Tibial nerve (tissue), 4 donors: Measurements from ENCODE around the gene ZNF341.

Source experiments
- EP300 ChIP-seq, 2 donors: sonication (generic); formaldehyde crosslinking; IDR thresholded peaks; one replicate each; pipeline ENCODE4 v1.6.1; 2017; ENCODE audit warnings: antibody characterized with exemption in 2 of 2, mild to moderate bottlenecking in 1 of 2
- POLR2A ChIP-seq, 2 donors: fragments of 450-650 bp; IDR thresholded peaks; one replicate each; pipeline ENCODE4 v1.6.1; 2017; ENCODE audit warnings: antibody characterized with exemption in 2 of 2, mild to moderate bottlenecking in 2 of 2, moderate library complexity in 2 of 2
- TF ChIP-seq, protein P1 (sequence below), 5 experiments: fragments of 200-600 bp in 3 of 5; fragments of 450-650 bp in 2 of 5; sonication (generic) in 3 of 5; IDR thresholded peaks; one replicate each; pipeline ENCODE4 v1.5.1; 2016 to 2019; ENCODE audit warnings: antibody characterized with exemption in 5 of 5, mild to moderate bottlenecking in 3 of 5, moderate library complexity in 2 of 5

DNA sequence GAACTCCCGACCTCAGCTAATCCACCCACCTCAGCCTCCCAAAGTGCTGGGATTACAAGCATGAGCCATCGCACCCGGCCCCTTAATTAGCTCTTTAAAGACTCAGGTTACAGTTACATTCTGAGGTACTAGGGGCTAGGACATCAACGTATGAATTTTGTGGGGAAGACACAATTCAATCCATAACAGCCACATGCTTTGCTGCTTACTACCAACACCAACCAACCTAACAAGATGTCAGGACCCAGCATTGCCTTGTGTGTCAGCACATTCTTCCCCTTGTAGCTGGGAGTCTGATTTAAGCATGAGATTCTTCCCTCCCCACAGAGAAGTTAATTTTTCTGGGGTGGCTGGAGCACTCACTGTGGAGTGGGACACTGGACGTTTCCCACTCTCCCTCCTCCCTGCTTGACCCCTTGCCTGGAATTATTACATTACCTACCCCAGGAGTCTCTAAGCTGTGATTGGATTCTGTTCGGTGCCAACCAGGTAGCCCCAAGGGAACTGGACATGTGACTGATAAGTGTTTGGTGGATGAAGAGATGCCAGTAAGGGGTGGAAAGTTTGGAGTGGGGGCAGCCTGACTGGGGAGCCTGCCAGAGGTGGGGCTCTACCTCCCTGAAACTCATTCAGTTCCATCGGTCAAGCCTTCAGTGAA, 6.1 kb upstream of the ZNF341 start:
- TF ChIP-seq, protein P1, sequence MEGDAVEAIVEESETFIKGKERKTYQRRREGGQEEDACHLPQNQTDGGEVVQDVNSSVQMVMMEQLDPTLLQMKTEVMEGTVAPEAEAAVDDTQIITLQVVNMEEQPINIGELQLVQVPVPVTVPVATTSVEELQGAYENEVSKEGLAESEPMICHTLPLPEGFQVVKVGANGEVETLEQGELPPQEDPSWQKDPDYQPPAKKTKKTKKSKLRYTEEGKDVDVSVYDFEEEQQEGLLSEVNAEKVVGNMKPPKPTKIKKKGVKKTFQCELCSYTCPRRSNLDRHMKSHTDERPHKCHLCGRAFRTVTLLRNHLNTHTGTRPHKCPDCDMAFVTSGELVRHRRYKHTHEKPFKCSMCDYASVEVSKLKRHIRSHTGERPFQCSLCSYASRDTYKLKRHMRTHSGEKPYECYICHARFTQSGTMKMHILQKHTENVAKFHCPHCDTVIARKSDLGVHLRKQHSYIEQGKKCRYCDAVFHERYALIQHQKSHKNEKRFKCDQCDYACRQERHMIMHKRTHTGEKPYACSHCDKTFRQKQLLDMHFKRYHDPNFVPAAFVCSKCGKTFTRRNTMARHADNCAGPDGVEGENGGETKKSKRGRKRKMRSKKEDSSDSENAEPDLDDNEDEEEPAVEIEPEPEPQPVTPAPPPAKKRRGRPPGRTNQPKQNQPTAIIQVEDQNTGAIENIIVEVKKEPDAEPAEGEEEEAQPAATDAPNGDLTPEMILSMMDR (IDR thresholded peaks at IDR 0.05): no peak
- TF ChIP-seq POLR2A (IDR thresholded peaks at IDR 0.05) (no peak), EP300 (IDR thresholded peaks at IDR 0.05) (no peak)
